ENCODE measurements around the gene MVB12A. TPM values are rescaled to one million over a fixed set of nuclear protein-coding genes. Genes with fewer than 3 reads are reported as not detected.

Gene MVB12A
- total and polyA plus RNA-seq, 10 of the 15 experiments (the other 5 are each of a cell fraction or from before 2014, with no cell fraction given): 1.2 to 47.6 (median 26.3) TPM

GRCh38 chr19:17415121-17415520 is 4.7 kb upstream of the MVB12A start (continued):
- TF ChIP-seq SIN3A (IDR thresholded peaks at IDR 0.05; ENCODE audit: low read depth, low read length) (no peak), DPF2 (IDR thresholded peaks at IDR 0.05) (no peak), ZNF207 (IDR thresholded peaks at IDR 0.05; ENCODE audit: borderline replicate concordance) (no peak), CEBPB (IDR thresholded peaks at IDR 0.05; ENCODE audit: borderline replicate concordance in 1 of 2, low read depth in 2 of 2, low read length in 2 of 2) (no peak), BACH1 (IDR thresholded peaks at IDR 0.05; ENCODE audit: borderline replicate concordance) (no peak), CHD1 (IDR thresholded peaks at IDR 0.05; ENCODE audit: low read depth, low read length) (no peak), CREB1 (IDR thresholded peaks at IDR 0.05; ENCODE audit: low read depth) (no peak), ZBTB11 (CRISPR knock-in tag; IDR thresholded peaks at IDR 0.05) (no peak), BMI1 (IDR thresholded peaks at IDR 0.05; ENCODE audit: borderline replicate concordance) (no peak)

- Histone ChIP-seq H3K4me2 (ENCODE audit: control insufficient read depth, insufficient read depth) (peak overlapping the region; percentile 68), H3K9me3 (replicated peaks; ENCODE audit: control insufficient read depth, insufficient read depth, low read length) (no peaks in the 10 kb centered on the region), H4K20me1 (ENCODE audit: control insufficient read depth, insufficient read depth) (no peaks in the 10 kb centered on the region), H3K27me3 (replicated peaks in 1 of 2; ENCODE audit: control insufficient read depth in 2 of 2, insufficient read depth in 2 of 2, low read length in 1 of 2) (no peaks in the 10 kb centered on the region), H3K79me2 (ENCODE audit: control insufficient read depth, insufficient read depth, low read length) (peaks cover 2% of the 10 kb centered on the region; the same call in 1 of the 2 replicates), H3K9ac (ENCODE audit: control insufficient read depth, insufficient read depth, low read length) (no peak overlapping the region; the same call in 1 of the 2 replicates), H3K4me3 (peak overlapping the region; percentile 76), H3K36me3 (ENCODE audit: control insufficient read depth in 2 of 2, insufficient read depth in 2 of 2, low read length in 1 of 2) (peaks cover 0 to 4% of the 10 kb centered on the region in 2 experiments; a peak in 1 of 4 replicates), H3K27ac (ENCODE audit: control insufficient read depth, insufficient read depth) (peak overlapping the region; percentile 59; the same call in 1 of the 2 replicates), H3K4me1 (ENCODE audit: control insufficient read depth, insufficient read depth, low read length) (no peaks in the 10 kb centered on the region; the same call in 1 of the 2 replicates), H2AFZ (ENCODE audit: control insufficient read depth, low read depth, low read length) (no peak overlapping the region)
- DNase-seq (ENCODE audit: low read depth, low spot score) (no peak), FAIRE-seq (no peak), ATAC-seq (no peak)
- POLR2A ChIA-PET: interaction anchor here (0.9 to 4.3 kb wide), 5 partner anchors 11 to 193 kb away, joined by 3 to 46 read pairs (median 3); partner anchors contain the start of genes BST2, MRPL34 and OCEL1
- SMC1A ChIA-PET (ENCODE audit: uncharacterized antibody, unreplicated experiment): interaction anchor here (1.3 to 3.7 kb wide), 4 partner anchors 12 to 20 kb away, joined by 3 to 26 read pairs (median 3); partner anchors contain the start of gene BST2
- BruUV-seq (replicated peaks): no TSS peak
- 79% methylated on average over 3 of the region's 3 CpGs for WGBS (ENCODE audit: insufficient coverage, insufficient replicate concordance, low lambda C conversion rate, missing lambda C conversion rate)
- in situ Hi-C loops (cut with MboI) (no loop called here), intact Hi-C loops (cut with micrococcal nuclease; ENCODE audit: unreplicated experiment) (no loop called here)
- CTCF ChIA-PET: interaction anchor here (0.9 to 2.6 kb wide), 8 partner anchors 9 to 78 kb away, joined by 3 to 12 read pairs (median 6); no protein-coding TSS in a partner anchor
- no peak for TF ChIP-seq IKZF2 (IDR thresholded peaks at IDR 0.05)
- RAD21 ChIA-PET (ENCODE audit: unreplicated experiment): interaction anchor here (1.0 to 1.6 kb wide), 3 partner anchors 13 to 113 kb away, joined by 3 to 21 read pairs (median 5); partner anchors contain the start of genes BST2, DDA1 and MRPL34
Observed at GRCh38 chr19:17418710-17419109, 1.1 kb upstream of the MVB12A start.
